Omental fat pad (tissue), 4 donors: ENCODE results near the gene B3GNT8. TPM values are rescaled to one million over a fixed set of nuclear protein-coding genes. Genes with fewer than 3 reads are reported as not detected.
"Not testable (repeated sequence)": the region's sequence is repeated elsewhere in the genome, so short reads cannot be mapped to it uniquely, and the experiment has no call there.

Experiments used
- ATAC-seq: fragments of 150-250 bp; one replicate; pipeline ENCODE4 v1.9.1; 2016; ENCODE audit warnings: mild to moderate bottlenecking, moderate library complexity; ENCODE audit not compliant: low FRiP score
- DNase-seq: peaks from one replicate; pipeline ENCODE4 v3.0.0-alpha.2; 2019; ENCODE audit warnings: low spot score
- CTCF ChIP-seq, 3 donors: fragments of 450-650 bp; IDR thresholded peaks; one replicate each; pipeline ENCODE4 v1.5.1; 2016 to 2017; ENCODE audit warnings: antibody characterized with exemption in 3 of 3, mild to moderate bottlenecking in 3 of 3, moderate library complexity in 2 of 3
- total RNA-seq, 4 donors: library from RNA; depleted of rRNA; stranded (reverse); fragments of >200 nt; gene quantifications; one replicate each; pipeline ENCODE4 v1.1.0, GENCODE V29; 2016

The B3GNT8 gene
- total RNA-seq = 1 to 10 TPM; 1.0 to 7.2 (median 4.7) TPM

- DNase-seq (no peak), ATAC-seq (peak; percentile 88)
- no peak for TF ChIP-seq CTCF (IDR thresholded peaks at IDR 0.05)
Observed at GRCh38 chr19:41426952-41427646, at the start of gene B3GNT8. Gene B3GNT8, minus strand, starts transcription at chr19:41427374. Its CDS starts 596 bp downstream, at chr19:41426778.

- ATAC-seq (no peak), DNase-seq (no peak)
- no peak for TF ChIP-seq CTCF (IDR thresholded peaks at IDR 0.05)
Observed at GRCh38 chr19:41476583-41476982, 49.4 kb upstream of the B3GNT8 start.

- not testable (repeated sequence) for DNase-seq, ATAC-seq
Observed at GRCh38 chr19:41463257-41464256, 36.4 kb upstream of the B3GNT8 start.

- no peak for TF ChIP-seq CTCF (IDR thresholded peaks at IDR 0.05)
- ATAC-seq = no peak
Observed at GRCh38 chr19:41462497-41462896, 35.3 kb upstream of the B3GNT8 start.

GRCh38 chr19:41457241-41457640 lies 30.1 kb upstream of the B3GNT8 start:
- no peak for ATAC-seq
- no peak for DNase-seq
- no peak for TF ChIP-seq CTCF (IDR thresholded peaks at IDR 0.05)

More at GRCh38 chr19:41462497-41462896, 35.3 kb upstream of the B3GNT8 start:
- DNase-seq = no peak

GRCh38 chr19:41456342-41456918 lies 29.3 kb upstream of the B3GNT8 start:
- no peak for ATAC-seq
- no peak for DNase-seq
- TF ChIP-seq CTCF (IDR thresholded peaks at IDR 0.05) = no peak

- TF ChIP-seq CTCF (IDR thresholded peaks at IDR 0.05) = no peak
- ATAC-seq (no peak), DNase-seq (no peak)
Observed at GRCh38 chr19:41455936-41456335, 28.8 kb upstream of the B3GNT8 start.
